OCI-LY3 (cell line): ENCODE data around the gene RAB6A.

Experiments
- EZH2phosphoT487 ChIP-seq: fragments of 200-600 bp; shearing (Covaris generic); IDR thresholded peaks from 2 replicates; pipeline ENCODE4 v1.6.1; 2018; ENCODE audit warnings: antibody characterized with exemption, mixed run types, low read depth
- TF ChIP-seq, protein P1 (sequence below): fragments of 200-600, 300-600 bp; sonication (generic); IDR thresholded peaks from 2 replicates; pipeline ENCODE4 v1.5.1; 2014; ENCODE audit warnings: antibody characterized with exemption, low read length, low read depth

- no peak for TF ChIP-seq EZH2phosphoT487
- TF ChIP-seq, protein P1, sequence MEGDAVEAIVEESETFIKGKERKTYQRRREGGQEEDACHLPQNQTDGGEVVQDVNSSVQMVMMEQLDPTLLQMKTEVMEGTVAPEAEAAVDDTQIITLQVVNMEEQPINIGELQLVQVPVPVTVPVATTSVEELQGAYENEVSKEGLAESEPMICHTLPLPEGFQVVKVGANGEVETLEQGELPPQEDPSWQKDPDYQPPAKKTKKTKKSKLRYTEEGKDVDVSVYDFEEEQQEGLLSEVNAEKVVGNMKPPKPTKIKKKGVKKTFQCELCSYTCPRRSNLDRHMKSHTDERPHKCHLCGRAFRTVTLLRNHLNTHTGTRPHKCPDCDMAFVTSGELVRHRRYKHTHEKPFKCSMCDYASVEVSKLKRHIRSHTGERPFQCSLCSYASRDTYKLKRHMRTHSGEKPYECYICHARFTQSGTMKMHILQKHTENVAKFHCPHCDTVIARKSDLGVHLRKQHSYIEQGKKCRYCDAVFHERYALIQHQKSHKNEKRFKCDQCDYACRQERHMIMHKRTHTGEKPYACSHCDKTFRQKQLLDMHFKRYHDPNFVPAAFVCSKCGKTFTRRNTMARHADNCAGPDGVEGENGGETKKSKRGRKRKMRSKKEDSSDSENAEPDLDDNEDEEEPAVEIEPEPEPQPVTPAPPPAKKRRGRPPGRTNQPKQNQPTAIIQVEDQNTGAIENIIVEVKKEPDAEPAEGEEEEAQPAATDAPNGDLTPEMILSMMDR, result no peak
Observed at GRCh38 chr11:73787643-73788558, 27.0 kb upstream of the RAB6A start, which contains the start of gene MRPL48.
